D341Med (cell line): ENCODE measurements around the gene MPST.

ENCODE experiments used
- DNase-seq: peaks from one replicate; pipeline ENCODE4 v3.0.0; 2012; ENCODE audit warnings: low spot score

The MPST gene

GRCh38 chr22:37022483-37023337 lies 3.2 kb downstream of the MPST start:
- DNase-seq: no peak

- no peak for DNase-seq
Measured at GRCh38 chr22:37023743-37024338, 4.3 kb downstream of the MPST start.

GRCh38 chr22:37024339-37025157 lies 5.0 kb downstream of the MPST start:
- no peak for DNase-seq

GRCh38 chr22:37025500-37026070 lies 6.0 kb downstream of the MPST start:
- DNase-seq: no peak

GRCh38 chr22:37026325-37026724 lies 6.8 kb downstream of the MPST start:
- no peak for DNase-seq

GRCh38 chr22:37027556-37027955 lies 8.0 kb downstream of the MPST start:
- no peak for DNase-seq

DNA sequence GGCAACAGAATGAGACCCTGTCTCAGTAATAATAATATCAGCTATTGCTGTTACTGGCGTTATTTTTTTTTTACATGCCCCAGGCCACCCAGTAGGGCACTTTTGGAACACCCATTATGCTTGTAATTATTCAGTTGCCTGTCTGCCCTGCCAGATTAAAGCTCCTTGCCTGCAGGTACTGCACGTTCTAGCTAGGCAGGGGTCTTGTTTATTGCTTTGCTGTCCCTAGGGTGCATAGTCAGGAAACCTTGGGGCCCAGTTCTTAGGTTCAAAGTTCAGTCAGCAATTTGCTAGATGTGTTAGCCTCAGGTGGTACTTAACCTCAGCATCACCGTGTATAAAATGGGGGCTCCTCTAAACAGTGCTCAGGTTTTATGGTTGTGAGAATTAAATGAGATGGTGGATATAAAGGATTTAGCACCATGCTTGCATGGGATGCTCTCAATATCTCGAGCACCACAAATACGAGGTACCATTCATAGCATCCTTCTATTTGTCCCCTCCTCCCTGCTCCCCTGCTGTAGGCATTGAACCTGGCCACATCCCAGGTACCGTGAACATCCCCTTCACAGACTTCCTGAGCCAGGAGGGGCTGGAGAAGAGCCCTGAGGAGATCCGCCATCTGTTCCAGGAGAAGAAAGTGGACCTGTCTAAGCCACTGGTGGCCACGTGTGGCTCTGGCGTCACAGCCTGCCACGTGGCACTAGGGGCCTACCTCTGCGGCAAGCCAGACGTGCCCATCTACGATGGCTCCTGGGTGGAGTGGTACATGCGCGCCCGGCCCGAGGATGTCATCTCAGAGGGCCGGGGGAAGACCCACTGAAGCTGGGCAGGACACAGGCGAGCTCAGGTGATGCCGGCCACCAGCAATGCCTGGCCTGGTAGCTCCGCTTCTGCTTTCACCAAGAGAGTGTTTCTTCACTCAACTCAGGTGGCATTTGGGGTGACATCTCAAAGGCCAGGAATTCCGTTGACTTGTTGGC lies 9.4 kb downstream of the MPST start:
- no peak for DNase-seq

DNA sequence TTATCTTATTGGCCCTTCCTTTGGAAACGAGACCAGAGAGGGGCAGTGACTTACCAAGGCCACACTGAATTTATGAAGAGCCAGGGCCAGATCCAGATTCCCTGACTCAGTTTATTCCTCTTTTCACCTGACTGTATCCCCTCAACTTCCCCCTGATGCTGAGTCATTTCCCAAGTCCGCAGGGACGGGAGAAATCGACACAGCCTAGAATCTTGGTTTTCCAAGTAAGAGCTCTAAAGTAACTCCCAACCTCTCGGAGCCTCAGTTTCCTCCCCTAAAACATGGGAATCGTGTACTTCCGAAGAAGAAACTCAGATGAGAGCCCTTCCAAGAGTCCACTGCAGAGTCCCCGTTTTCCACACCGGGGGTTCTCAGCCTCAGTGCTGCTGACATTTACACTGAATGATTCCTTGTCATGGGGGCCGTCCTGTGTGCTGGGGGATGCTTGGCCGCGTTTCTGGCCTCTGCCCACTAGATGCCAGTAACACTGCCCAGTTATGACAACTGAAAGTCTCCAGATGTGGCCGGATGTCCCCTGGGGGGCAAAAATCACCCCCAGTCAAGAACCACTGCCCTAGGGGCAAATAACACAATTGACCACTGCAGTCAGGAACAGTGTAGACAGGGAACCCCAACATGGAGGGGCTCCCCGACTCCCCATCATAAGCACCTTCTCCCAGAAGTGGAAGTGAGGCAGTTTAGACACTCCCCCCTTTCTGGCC lies 11.2 kb downstream of the MPST start:
- DNase-seq: no peak

DNA sequence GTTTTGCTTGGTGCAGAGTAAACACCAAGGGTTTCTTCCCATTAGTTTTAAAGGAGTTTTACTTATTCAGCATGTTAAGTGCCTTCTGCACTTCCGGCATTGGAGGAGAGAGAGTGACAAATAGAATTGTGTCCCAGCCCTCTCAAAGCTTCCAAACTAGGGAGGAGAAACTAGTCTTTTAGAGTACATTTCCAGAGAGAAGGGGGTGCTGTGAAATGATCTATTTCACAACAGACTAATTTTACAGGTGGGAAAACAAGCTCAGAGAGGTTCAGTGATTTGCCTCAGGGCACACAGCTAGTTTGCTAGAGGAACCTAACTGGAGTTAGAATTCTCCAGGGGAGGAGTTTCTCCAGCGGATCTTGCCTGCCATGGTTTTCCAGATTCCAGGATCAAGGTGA lies 12.6 kb downstream of the MPST start:
- DNase-seq: no peak

- no peak for DNase-seq
Measured at GRCh38 chr22:37032535-37033460, 13.3 kb downstream of the MPST start.

DNA sequence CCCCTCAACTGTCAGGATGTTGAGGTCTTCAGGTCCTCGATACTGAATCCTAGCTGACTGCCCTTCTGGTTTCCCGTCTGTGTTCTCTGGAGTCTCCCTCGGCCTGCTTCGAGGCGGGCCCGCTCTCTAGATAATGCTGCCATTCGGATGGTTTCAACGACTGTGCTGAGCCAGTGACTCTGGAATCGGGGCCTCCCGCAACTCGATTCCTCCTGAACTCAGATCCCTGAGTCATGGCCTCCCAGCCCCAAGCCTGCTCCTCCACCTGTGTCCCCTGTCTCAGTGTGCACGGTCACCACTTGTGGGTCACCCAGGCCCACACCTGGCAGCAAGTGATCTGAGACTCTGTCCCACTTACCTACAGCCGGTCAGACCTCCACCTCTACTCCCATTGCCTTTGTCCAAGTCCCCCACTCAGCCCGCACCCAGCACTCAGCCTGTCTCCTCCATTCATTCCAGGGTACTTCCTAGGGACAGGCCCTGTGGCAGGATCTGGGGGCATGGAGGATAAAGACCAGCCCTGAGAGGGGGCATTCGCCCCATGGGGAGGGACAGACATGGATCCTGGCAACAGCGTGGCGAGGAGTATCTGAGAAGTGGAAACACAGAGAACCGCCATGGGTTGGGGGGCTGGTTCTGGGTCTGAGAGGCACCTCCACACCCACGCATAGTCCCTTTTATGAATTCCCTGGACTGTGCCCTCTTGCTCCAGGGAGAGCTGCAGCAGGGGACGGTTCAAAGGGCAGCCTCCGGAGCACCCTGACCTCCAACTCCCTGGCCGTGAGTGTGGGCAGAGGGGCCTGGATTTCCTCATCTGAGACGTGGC lies 14.3 kb downstream of the MPST start:
- DNase-seq: no peak

GRCh38 chr22:37036655-37037377 lies 17.3 kb downstream of the MPST start:
- no peak for DNase-seq

- no peak for DNase-seq
Measured at GRCh38 chr22:37037669-37038068, 18.1 kb downstream of the MPST start.

GRCh38 chr22:37039466-37039865 lies 19.9 kb downstream of the MPST start:
- DNase-seq: no peak

DNA sequence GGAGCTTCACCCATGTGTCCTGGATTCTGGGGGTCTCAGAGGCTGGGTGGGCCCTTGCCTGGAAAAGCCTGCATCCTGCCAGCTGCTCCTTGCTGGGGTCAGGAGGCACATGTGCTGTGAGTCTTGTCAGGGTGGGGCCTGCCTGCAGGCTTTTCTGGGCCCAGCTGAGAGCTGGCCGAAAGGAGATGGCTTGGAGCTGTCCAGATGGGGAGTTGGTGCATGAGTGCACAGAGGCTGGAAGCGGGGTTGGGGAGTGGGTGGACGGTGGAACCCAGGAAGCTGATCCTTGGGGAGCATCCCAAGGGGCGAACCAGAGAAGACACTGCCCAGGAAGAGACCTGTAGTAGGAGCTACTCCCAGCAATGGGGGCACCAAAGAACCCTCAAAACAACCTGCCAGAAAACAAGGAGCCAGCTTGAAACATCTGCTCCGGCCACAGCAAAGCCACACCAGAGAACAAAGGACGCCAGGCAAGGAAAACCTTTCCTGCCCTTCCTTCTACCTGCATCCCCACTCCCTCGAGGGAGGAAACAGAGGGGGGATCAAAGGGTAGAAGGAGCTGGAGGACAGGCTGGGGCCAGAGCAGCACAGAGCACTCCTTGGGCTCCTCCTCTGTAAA lies 23.8 kb downstream of the MPST start:
- DNase-seq: no peak

- DNase-seq: peak; percentile 85
Measured at GRCh38 chr22:37043828-37044538, 24.4 kb downstream of the MPST start.
